Jurkat, Clone E6-1 (cell line): ENCODE measurements around the gene ATRN.
A peak's percentile ranks its signal among the peaks of the same experiment; 100 is the strongest.
"Not testable (repeated sequence)": the region's sequence is repeated elsewhere in the genome, so short reads cannot be mapped to it uniquely, and the experiment has no call there.

Experiments
- DNase-seq: peaks from one replicate; pipeline ENCODE4 v3.0.0-alpha.2; 2011; ENCODE audit warnings: low read depth, low spot score
- H3K4me3 ChIP-seq: 2 replicates; pipeline ENCODE4 v1.5.1; 2011; ENCODE audit warnings: mild to moderate bottlenecking, low read length, control low read depth, moderate library complexity

The ATRN gene

DNA sequence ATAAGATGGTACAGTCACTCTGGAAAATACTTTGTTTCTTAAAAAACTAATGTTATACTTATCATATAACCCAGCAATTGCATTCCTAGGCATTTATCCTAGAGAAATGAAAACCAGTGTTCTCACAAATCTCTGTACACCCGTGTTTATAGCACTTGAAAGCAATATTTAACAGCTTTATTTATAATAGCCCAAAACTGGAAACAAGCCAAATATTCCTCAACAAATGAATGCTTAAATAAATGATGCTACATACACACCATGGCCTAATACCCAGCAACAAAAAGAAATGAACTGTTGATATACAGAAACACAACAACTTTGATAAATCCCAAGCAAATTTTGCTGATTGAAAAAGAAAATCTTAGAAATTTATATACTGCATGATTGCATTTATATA lies 141.1 kb downstream of the ATRN start:
- H3K4me3 ChIP-seq, result no peak overlapping the region
- DNase-seq, result no peak

DNA sequence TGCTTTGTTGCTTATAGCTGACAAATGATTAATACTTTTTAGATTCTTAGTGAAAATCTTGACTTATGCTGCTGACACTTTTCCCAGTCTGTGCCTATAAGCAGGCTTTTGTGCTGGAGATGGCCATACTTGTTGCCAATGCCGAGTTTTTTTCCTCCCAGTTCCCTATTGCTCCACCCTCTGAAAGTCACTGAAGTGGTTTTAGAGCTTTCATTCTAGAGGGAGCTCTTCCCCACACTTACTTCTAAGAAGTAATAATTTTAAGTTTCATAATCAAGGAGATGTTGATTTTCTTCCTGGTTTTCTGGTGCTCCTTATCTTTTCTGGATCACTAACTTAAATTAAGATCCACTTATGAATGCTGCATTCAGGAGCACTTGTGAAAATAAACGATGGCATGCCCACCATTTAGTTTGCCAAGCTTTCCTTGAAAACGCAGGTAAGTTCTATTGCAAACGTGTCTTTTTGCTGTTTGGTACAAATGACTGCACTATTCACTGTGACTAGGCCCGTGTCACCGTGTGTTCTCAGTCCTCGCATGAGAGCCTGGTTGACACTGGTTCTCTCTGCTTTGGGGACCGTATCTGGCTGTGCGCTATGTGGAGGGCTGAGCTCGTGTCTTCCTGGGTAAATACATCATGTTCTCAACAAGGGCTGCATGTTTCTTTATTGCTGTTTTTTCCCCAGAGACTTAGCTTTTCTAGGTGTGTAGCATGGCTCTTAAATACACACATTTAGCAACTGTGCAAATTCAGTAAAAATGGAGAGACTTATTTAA lies 142.2 kb downstream of the ATRN start:
- H3K4me3 ChIP-seq, result no peak overlapping the region
- no peak for DNase-seq

DNA sequence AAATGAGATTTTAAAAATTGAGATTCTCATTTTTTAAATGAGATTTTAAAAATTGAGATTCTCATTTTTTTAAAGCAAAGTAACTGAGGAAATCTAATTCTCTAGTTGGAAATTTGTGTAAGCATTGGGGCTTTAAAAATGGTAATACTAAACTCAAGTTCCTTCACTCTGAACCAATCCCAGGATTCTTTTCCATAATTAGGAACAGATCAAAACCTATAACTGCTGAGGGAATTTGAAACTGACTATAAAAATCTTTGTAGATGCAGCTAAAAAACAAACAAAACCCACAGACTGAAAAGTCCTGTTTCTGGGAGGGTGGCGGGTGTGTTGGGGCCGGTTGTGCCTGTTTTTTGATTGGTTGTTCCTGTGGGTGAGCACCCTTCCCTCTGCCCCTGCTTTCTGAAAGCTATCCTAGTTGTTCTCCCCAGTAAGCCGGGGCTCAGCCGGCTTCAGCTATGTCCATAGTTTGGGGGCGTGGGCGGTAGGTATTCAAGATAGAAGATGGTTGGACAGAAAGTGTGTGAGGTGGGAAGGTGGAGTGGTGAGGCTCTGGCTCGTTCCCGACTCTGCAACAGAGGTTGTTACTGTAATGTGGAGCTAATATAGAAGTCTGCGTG lies 143.1 kb downstream of the ATRN start:
- no peak for DNase-seq
- H3K4me3 ChIP-seq, result no peak overlapping the region

DNA sequence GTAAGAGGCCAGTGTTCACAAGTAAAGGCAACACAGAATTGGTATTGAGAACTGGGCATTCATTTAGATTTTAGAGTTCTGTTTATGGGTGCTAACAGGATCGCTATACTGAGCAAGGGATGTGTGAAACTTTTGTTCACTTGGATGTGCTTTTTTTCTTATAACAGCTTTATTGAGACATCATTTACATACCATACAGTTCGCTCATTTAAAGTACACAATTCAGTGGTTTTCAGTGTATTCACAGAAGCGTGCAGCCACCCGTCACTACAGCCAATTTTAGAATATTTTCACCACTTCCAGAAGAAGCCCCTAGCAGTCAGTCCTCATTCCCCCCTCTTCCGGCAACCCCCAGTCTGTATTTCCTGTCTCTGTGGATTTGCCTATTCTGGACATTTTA lies 143.6 kb downstream of the ATRN start:
- H3K4me3 ChIP-seq, result no peak overlapping the region
- no peak for DNase-seq

DNA sequence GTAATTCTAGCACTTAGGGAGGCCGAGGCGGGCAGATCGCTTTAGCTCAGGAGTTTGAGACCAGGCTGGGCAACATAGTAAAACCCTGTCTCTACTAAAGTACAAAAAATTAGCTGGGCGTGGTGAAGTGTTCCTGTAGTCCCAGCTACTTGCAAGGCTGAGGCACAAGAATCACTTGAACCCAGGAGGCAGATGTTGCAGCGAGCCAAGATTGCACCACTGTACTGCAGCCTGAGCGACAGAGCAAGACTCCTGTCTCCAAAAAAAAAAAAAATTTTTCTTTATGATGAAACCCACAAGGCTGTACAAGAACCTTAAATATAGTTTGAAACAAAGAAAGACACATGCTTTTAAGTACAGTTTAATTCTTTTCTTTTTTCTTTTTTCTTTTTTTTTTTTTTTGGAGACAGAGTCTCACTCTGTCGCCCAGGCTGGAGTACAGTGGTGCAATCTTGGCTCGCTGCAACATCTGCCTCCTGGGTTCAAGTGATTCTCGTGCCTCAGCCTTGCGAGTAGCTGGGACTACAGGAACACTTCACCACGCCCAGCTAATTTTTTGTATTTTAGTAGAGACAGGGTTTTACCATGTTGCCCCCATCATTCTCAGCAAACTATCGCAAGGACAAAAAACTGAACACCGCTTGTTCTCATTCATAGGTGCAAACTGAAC lies 144.5 kb downstream of the ATRN start:
- not testable (repeated sequence) for H3K4me3 ChIP-seq, DNase-seq

DNA sequence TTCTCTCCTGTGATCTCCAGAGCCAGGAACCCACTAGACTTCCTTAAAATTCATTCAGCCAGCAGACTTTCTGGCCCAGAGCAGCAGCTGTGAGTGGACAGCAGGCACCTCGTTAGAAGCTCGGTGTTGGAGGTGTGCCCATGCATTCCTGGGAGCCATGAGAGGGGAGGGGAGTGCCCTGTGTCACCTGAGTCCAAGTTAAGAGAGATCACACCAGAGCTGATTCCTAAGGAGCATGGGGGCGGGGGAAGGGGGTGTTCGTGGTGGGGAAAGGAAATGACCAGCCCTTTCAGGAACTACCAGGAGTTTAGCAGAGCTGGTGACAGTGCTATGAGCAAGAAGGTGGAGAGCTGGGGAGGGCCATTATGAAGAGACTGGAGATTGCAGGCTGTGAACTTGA lies 145.4 kb downstream of the ATRN start:
- DNase-seq, result no peak
- H3K4me3 ChIP-seq, result no peak overlapping the region

DNA sequence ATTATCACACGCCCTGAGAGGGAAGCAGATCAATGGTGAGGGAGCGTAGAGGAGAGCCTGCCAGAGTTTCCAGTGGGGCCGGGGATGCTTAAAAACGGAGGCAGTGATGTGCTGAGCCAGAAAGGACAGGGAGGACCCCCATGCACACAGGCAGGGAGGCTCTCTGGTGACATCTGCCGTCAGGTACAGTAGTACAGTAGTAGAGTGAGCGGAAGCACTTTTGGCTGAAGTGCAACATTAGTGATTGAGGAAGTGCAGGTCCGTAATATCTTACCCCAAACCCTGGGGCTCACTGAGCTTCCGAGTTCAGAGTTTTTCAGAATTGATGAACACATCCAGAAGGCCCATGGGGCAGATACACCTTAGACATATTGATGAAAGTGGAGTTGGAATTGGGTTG lies 150.3 kb downstream of the ATRN start:
- no peak overlapping the region for H3K4me3 ChIP-seq
- DNase-seq, result no peak

DNA sequence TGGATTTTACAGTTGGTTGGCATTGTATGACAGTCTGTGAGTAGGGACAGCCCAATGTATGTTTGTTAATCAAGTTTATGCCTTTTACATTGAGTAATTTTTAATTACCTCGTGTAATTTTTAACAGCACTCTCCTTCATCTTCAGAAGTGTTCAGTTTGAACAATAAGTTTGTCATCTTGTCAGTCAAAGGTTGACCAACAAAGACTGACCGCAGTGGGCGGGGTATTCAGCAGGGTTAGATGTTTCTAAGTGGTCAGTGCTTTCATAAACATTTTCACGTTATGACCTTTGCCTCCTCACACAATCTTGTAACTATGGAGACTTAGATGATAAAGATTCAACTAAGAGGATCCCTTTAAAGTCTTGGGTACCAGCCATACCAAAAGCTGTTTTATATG lies 151.6 kb downstream of the ATRN start:
- H3K4me3 ChIP-seq, result no peak overlapping the region
- DNase-seq, result no peak

DNA sequence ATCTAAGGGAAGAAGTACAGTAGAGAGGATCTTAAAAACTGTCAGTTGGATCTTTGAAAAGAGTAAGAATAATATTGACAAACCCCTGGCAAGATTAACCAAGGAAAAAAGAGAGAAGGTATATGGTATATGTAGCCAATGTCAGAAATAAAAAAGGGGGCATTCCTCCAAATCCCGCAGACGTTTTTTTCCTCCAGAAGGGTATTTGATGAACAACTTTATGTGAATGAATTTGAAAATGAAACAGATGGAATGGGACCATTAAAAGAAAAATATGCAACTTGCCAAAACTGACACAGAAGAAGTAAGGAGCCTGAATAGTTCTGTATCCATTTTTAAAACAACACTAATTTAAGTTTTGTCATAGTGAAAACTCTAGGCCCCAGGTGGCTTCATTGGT lies 156.7 kb downstream of the ATRN start:
- DNase-seq, result no peak

DNA sequence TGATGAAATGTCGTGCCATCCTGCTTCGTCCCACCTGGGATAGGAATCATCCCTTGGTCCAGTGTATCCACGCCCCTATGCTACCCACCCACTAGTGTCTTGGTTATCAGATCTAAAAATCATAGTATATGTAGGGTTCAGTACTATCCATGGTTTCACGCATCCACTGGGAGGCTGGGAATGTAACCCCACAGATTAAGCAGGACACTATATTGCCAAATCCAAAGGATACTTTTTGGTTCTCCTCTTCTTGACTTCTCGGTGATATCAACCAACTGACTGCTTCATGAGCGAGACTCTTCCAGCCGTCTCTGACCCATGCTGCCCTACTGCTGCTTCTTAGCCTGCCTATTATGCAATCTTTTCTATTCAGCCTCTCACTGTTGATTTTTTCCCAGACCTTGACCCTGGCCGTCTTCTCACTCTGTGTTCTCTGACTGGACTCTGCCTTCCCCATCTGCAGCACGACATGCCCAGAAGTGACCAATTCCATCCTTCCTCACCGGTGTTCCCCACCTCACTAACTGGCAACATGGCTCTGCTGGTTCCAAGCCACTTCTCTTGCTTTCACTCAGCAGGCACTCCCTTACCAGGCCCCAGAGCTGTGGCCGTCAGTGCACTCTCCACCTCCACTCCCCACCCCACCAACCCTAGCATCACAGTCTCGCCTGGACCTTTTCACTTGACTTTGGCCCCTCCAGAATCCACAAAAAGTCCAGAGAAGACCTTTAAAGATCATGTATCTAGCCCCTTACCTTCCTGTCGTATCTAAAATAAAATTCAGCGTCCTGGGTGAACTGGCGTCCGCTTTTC lies 157.9 kb downstream of the ATRN start:
- no peak for DNase-seq

More for the DNA sequence above, 156.7 kb downstream of the ATRN start:
- no peak overlapping the region for H3K4me3 ChIP-seq

DNA sequence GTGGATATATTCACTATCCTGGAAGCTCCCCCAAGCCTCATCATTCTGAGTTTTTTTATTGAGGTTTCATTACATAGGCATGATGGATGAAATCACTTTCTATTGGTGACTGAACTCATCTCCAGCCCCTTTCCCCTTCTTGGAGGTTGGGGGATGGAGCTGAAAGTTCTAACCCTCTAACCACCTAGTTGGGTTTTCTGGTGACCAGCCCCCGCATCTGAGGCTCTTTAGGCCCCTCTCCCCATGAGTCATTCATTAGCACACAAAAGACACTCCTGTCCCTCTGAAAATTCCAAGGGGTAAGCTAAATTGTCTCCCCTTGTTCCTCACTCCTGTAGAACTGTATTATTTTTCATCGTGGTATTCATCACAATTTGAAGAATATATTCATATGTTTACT lies 159.1 kb downstream of the ATRN start:
- DNase-seq, result no peak
- no peak overlapping the region for H3K4me3 ChIP-seq

More for the DNA sequence above, 157.9 kb downstream of the ATRN start:
- H3K4me3 ChIP-seq, result no peak overlapping the region

DNA sequence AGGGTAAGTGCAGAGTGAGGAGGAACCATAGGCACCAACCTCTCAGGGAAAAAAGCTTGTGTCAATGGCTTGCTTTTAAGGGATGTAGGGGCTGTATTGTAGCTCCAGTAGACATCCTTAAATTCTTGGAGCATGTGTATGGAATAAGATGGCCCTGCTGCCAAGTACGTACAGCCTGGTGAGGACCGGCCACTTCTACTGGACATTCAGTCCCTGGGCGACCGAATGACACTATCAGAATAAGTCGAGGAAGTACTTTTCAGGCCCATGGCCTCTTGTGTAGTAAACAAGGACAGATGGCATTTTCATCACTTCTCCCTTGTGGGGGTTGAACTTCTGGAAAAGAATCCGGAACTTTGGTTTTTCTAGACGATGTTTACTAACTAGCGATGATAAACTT lies 159.6 kb downstream of the ATRN start:
- H3K4me3 ChIP-seq, result no peak overlapping the region

DNA sequence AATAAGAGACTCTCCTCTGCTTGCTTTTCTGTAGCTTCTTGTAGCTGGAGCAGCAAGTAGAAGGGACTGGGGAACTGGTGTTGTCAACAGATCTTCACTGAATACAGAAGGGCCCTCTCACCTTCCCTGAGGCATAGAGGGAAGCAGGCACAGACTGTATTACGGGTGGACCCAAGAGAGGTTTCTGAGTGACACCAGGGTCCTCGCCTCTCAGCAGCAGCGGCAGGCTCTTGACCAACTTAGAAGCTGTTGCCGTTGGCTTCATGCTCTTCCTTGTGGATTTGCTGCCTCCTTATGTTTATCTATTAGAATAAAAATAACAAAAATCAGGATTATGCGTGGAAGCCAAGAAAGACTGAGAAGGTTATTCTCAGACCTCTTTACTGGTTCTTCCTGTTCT lies 160.7 kb downstream of the ATRN start:
- H3K4me3 ChIP-seq, result no peak overlapping the region

More for the DNA sequence above, 159.6 kb downstream of the ATRN start:
- no peak for DNase-seq

DNA sequence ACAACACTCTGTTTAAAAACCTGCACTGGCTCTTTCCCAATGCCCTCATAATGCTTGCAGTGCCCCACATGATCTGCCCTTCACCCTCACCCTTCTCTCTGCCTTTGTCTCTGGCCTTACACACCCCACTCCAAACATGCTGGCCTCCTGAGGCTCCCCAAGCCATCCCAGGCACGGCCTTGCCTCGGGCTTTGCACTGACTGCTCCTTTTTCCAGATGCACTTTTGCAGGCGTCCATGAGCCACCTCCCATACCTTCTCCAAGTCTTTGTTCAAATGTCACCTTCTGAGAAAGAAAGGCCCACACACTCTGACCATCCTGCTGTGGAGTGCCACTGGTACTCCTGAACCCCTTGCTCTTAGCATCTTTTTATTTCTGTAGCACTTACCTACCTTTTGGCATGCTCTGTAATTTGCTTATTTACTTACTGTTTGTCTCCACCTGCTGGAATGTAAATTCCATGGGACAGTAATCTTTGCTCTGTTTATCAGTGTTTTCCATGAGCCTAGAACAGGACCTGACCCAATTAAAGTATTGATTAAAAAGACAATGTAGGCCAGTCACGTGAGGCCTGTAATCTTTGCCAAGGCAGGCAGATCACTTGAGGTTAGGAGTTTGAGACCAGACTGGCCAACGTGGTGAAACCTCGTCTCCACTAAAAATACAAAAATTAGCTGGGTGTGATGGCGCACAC lies 161.6 kb downstream of the ATRN start:
- no peak for DNase-seq
- no peak overlapping the region for H3K4me3 ChIP-seq

More for the DNA sequence above, 160.7 kb downstream of the ATRN start:
- DNase-seq, result no peak

DNA sequence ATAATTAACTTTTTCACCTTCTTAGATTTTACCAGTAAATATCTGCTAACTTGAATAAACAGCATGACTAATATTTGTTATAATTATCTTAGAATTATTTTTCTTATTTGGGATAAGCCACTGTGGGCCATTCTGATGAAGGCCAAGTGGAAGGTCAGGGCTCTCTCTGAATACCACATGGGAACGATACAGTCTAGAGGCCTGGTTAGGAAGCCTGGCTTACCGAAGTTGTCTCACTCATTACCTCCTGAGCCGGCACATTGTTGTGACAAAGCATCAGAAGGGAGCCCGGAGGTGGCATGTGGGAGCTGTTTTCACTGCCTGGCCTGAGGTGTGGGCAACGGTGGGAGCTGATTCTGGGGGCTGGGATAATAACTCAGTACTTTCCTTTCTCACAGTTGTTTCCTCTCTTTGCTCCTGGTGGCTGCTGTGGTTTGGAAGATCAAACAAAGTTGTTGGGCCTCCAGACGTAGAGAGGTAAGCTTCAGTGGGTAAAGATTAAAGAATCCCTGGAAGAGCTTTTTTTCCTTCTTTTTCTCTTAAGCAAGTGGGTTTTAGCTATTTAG lies 163.2 kb downstream of the ATRN start:
- H3K4me3 ChIP-seq, result no peak overlapping the region
- peak; percentile 53 for DNase-seq

DNA sequence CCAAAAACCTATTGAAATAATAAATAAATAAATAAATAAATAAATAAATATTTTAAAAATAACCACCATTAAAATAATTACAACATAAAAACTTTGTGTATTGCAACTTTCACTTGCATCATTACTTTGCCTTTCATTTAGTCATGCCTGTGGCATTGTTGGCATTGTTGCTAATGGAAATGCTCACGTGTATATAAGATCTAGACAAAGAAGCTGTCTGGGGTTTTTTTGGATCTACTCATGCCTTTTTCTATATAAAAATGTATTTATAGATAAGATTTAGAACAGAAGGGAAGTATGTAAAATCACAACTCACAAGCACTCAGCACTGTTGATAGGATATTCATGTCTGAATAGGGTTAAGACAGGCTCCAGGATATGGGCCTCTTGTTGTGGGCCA lies 164.5 kb downstream of the ATRN start:
- no peak for DNase-seq
- no peak overlapping the region for H3K4me3 ChIP-seq

DNA sequence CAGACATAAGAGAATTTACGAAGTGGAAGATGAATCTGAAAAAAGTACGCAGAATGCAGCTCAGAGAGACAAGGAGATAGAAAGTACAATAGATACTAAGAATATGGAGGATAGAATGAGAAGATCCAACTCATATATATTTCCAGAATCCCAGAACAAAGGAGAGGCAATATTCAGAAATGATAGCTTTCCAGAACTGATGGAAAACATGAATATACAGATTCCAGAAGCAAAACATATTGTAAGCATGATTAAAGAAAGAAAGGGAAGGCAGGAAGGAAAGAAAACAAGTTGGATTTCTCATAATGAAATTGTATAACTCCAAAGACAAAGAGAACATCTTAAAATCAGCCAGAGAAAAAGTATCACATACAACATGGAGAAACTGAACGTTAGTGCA lies 169.4 kb downstream of the ATRN start:
- H3K4me3 ChIP-seq, result no peak overlapping the region
- DNase-seq, result no peak

DNA sequence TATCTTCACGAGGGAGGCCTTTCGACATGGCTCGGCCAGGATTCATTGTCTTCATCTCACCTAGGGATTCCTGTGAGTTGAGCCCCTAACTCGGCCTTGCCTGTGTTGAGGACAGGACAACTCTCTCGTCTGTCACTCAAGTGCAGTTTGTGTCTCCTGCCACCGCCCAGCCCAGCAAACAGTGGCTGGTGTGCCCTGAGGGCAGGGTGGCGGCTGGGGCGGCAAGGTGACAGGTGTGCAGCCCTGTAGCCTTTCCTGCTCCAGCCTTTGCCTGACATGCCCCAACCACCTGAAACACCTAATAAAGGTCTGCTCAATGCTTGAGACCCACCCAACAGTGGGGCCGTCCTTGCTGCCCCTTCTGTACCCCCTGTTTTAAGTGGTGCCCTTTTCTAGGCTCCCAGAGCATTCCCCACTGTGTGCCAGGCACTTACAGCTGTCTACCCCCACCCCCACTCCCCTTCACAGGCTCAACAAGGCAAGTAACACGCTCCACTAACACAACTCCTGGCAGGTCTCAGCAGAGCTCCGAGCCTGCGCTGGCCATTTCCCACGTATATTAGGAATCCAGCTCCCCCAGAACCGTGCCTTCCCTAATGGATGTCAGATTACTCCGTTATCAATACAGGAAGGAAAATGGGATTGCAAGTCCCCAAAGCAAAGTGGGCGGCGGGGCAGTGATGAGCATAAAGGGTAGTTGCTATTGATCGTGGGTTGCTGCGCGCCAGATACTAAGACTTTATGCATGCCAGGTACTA lies 174.7 kb downstream of the ATRN start:
- DNase-seq, result no peak
- no peak overlapping the region for H3K4me3 ChIP-seq
